Naive thymus-derived CD4-positive, alpha-beta T cell (primary cell): ENCODE measurements around the gene DHX9. TPM values are rescaled to one million over a fixed set of nuclear protein-coding genes. Genes with fewer than 3 reads are reported as not detected.

Source experiments
- ATAC-seq: fragments of 150-1000 bp; cut with Tn5 transposase; 2 replicates; pipeline ENCODE4 v1.10.0; 2021; ENCODE audit warnings: mild to moderate bottlenecking, moderate library complexity
- CTCF ChIA-PET: fragments of 350-600 bp; sonication (Branson Sonifier 250); formaldehyde crosslinking; loops from one replicate; lab custom pipeline; 2021; ENCODE audit warnings: antibody characterized with exemption; lab: Charles Lee
- POLR2A ChIA-PET: fragments of 350-600 bp; sonication (Branson Sonifier 250); formaldehyde crosslinking; loops from one replicate; lab custom pipeline; 2021; ENCODE audit warnings: antibody characterized with exemption, inconsistent platforms; lab: Charles Lee
- DNase-seq, 9 donors: peaks; one replicate each; pipeline versions ENCODE4 v3.0.0 to v3.0.0-alpha.2; 2020 to 2022; ENCODE audit warnings: mixed read lengths in 1 of 9
- H3K27ac ChIP-seq: one replicate; pipeline ENCODE4 v1.7.0; 2013; ENCODE audit warnings: mild to moderate bottlenecking, low read depth, low read length, moderate library complexity
- H3K27me3 ChIP-seq, 2 donors: one replicate each; pipeline ENCODE4 v1.7.0; 2013; ENCODE audit warnings: low read length in 2 of 2, mild to moderate bottlenecking in 2 of 2, moderate library complexity in 2 of 2; ENCODE audit not compliant: control insufficient read depth in 2 of 2, insufficient read depth in 2 of 2
- H3K36me3 ChIP-seq, 3 experiments: 1 replicate in 2 of 3; 2 replicates in 1 of 3; pipeline ENCODE4 v1.7.0; 2013; ENCODE audit warnings: low read length in 3 of 3, mild to moderate bottlenecking in 3 of 3, moderate library complexity in 1 of 3; ENCODE audit not compliant: insufficient read depth in 3 of 3, control insufficient read depth in 2 of 3
- H3K4me1 ChIP-seq, 2 donors: one replicate each; pipeline ENCODE4 v1.7.0; 2013; ENCODE audit warnings: low read length in 2 of 2, mild to moderate bottlenecking in 2 of 2, moderate library complexity in 1 of 2; ENCODE audit not compliant: control insufficient read depth in 2 of 2, insufficient read depth in 2 of 2
- H3K4me3 ChIP-seq: 2 replicates; pipeline ENCODE4 v1.7.0; 2013; ENCODE audit warnings: mild to moderate bottlenecking, low read length
- H3K9me3 ChIP-seq, 3 experiments: 1 replicate in 2 of 3; 2 replicates in 1 of 3; pipeline ENCODE4 v1.7.0; 2013; ENCODE audit warnings: low read length in 3 of 3; ENCODE audit not compliant: control insufficient read depth in 2 of 3
- H3K27ac Mint-ChIP-seq, 9 donors: one replicate each; pipeline ENCODE4 v1.8.0; 2020 to 2022; ENCODE audit warnings: mixed read lengths in 9 of 9, mild to moderate bottlenecking in 8 of 9, moderate library complexity in 5 of 9, inconsistent platforms in 2 of 9
- H3K27me3 Mint-ChIP-seq, 5 donors: one replicate each; pipeline ENCODE4 v1.8.0; 2021 to 2022; ENCODE audit warnings: mixed read lengths in 5 of 5, mild to moderate bottlenecking in 1 of 5
- H3K36me3 Mint-ChIP-seq, 5 donors: one replicate each; pipeline ENCODE4 v1.8.0; 2020 to 2022; ENCODE audit warnings: mixed read lengths in 5 of 5, mild to moderate bottlenecking in 3 of 5, inconsistent platforms in 1 of 5
- H3K4me1 Mint-ChIP-seq, 7 donors: one replicate each; pipeline ENCODE4 v1.8.0; 2020 to 2022; ENCODE audit warnings: mixed read lengths in 7 of 7, mild to moderate bottlenecking in 3 of 7, inconsistent platforms in 1 of 7
- H3K4me3 Mint-ChIP-seq, 10 donors: one replicate each; pipeline ENCODE4 v1.8.0; 2020 to 2022; ENCODE audit warnings: mild to moderate bottlenecking in 10 of 10, mixed read lengths in 10 of 10, moderate library complexity in 6 of 10, inconsistent platforms in 2 of 10
- H3K9me3 Mint-ChIP-seq, 11 donors: one replicate each; pipeline ENCODE4 v1.8.0; 2020 to 2022; ENCODE audit warnings: mixed read lengths in 11 of 11, mild to moderate bottlenecking in 4 of 11, inconsistent platforms in 1 of 11, moderate library complexity in 1 of 11
- intact Hi-C, 2 donors: fragments of 100-400 bp; cut with micrococcal nuclease; formaldehyde crosslinking; loops; one replicate each; pipeline ENCODE4 v1.15.1; 2023
- polyA plus RNA-seq, 2 donors: library from polyadenylated mRNA; unstranded; fragments of 300-500 nt; fragmentation: Illumina TruSeq; gene quantifications; one replicate each; pipeline ENCODE4 v1.2.3, GENCODE V29; 2021
- total RNA-seq, 6 experiments: library from RNA in 5 of 6; stranded (reverse) in 5 of 6; gene quantifications; 1 replicate in 5 of 6; 2 replicates in 1 of 6; pipeline ENCODE4 v1.2.3 and lab custom pipeline; 2021 to 2026

DHX9 gene
- total and polyA plus RNA-seq, 7 experiments from 2014 or later, result 96.9 to 299 (median 213) TPM

DNA sequence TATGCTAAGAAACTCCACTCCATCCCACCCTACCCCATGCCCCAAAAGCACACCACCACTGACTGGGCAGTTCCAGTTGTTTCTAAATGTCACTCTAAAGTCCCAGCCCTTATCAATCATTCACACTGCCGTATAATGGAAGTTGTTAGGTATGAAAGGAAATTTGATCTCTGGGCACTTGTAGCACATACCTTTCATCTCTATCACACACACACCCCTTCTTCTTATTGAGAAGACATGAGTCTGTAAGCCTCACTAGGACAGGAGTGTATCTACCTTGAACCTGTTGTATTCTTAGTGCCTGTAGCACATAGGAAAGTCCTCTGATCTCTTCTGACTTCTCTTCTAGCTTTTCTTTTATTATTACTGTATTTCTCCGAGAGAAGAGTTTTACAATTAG lies 22.3 kb upstream of the DHX9 start:
- intact Hi-C loops, result no loop called here
- CTCF ChIA-PET, result no interaction called here
- Histone ChIP-seq H3K36me3 (peaks cover 0 to 10% (median 0%) of the 10 kb centered on the region in 3 experiments), H3K4me3 (no peak overlapping the region), H3K4me1 (no peaks in the 10 kb centered on the region), H3K27me3 (no peaks in the 10 kb centered on the region), H3K27ac (no peak overlapping the region), H3K9me3 (no peaks in the 10 kb centered on the region)
- POLR2A ChIA-PET, result no interaction called here
- Mint-ChIP-seq H3K36me3 (peaks cover 1 to 58% (median 40%) of the 10 kb centered on the region in 5 donors), H3K27ac (no peak overlapping the region), H3K9me3 (no peaks in the 10 kb centered on the region), H3K27me3 (no peaks in the 10 kb centered on the region), H3K4me3 (no peak overlapping the region), H3K4me1 (no peaks in the 10 kb centered on the region)
- ATAC-seq, result no peak
- DNase-seq, result no peak

DNA sequence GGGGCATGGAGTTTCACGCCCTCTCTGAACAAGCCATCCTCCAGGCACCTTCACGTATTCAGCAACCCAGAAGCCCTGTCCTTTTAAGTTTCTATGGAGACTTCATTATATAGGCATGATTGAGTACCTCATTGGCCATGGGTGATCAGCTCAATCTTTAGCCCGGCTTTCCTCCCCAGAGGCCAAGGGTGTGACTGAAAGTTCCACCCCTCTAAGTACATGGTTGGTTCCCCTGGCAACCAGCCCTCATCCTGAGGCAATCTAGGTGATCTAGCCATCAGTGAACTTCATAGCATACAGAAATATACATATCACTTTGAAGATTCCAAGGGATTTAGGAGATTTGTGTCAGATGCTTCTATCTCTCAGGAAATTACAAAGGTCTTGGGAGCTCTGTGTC lies 21.3 kb upstream of the DHX9 start:
- no peaks in the 10 kb centered on the region for H3K9me3 ChIP-seq
- Mint-ChIP-seq H3K27ac (no peak overlapping the region), H3K27me3 (no peaks in the 10 kb centered on the region), H3K9me3 (no peaks in the 10 kb centered on the region), H3K36me3 (peaks cover 1 to 58% (median 44%) of the 10 kb centered on the region in 5 donors), H3K4me1 (no peaks in the 10 kb centered on the region), H3K4me3 (no peak overlapping the region)
- intact Hi-C loops, result no loop called here
- no peaks in the 10 kb centered on the region for H3K27me3 ChIP-seq
- no peaks in the 10 kb centered on the region for H3K4me1 ChIP-seq
- ChIA-PET POLR2A (no interaction called here), CTCF (no interaction called here)
- ATAC-seq (no peak), DNase-seq (no peak)
- no peak overlapping the region for H3K27ac ChIP-seq
- peaks cover 0 to 10% (median 0%) of the 10 kb centered on the region in 3 experiments for H3K36me3 ChIP-seq
- H3K4me3 ChIP-seq, result no peak overlapping the region

DNA sequence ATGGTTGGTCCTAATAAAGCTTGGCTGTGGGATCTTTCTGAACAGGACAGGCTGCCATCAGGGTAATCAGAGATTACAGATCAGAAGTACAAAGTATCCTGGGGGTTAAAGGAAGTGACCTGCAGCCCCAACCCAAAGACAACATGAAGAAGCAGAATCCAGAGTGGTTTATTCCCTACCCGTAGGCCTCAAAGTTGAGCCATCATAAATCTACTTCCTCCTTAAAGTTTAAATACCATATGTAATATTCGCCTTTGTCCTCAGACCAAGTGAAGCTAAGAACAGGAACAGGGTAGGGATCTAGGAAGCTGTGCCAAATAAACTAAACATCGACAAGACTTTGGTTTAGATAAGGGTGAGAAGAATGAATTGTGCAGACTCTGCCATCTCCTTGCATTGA lies 15.9 kb upstream of the DHX9 start:
- H3K9me3 Mint-ChIP-seq, result no peaks in the 10 kb centered on the region
- CTCF ChIA-PET, result no interaction called here
- no peaks in the 10 kb centered on the region for H3K4me1 ChIP-seq
- H3K4me3 ChIP-seq, result no peak overlapping the region
- H3K4me1 Mint-ChIP-seq, result no peaks in the 10 kb centered on the region
- peak overlapping the region in 1 of 9 donors; percentile 29 for H3K27ac Mint-ChIP-seq
- POLR2A ChIA-PET, result interaction anchor here (1.0 kb wide), 1 partner anchor 20 kb away, joined by 3 read pairs; no protein-coding TSS in a partner anchor
- peaks cover 0 to 2% (median 0%) of the 10 kb centered on the region in 5 donors for H3K27me3 Mint-ChIP-seq
- intact Hi-C loops, result no loop called here
- H3K4me3 Mint-ChIP-seq, result no peak overlapping the region
- no peak for DNase-seq
- ATAC-seq, result no peak
- no peaks in the 10 kb centered on the region for H3K36me3 ChIP-seq
- H3K9me3 ChIP-seq, result no peaks in the 10 kb centered on the region
- no peaks in the 10 kb centered on the region for H3K27me3 ChIP-seq
- no peak overlapping the region for H3K27ac ChIP-seq
- peaks cover 1 to 33% (median 32%) of the 10 kb centered on the region in 5 donors for H3K36me3 Mint-ChIP-seq

DNA sequence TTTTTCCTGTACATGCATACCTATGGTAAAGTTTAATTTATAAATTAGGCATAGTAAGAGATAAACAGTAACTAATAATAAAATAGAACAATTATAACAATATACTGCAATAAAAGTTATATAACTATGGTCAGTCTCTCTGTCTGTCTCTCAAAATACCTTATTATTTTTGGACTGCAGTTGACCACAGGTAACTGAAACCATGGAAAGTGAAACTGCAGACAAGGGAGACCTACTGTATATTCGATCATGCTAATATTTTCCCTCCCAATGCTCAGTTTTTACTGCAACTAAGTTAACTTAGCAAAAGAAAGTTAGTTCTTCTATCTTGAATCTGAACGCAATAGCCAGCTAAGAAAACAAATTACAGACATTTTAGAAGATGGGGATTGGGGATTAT lies 12.3 kb upstream of the DHX9 start:
- ATAC-seq, result no peak

DNA sequence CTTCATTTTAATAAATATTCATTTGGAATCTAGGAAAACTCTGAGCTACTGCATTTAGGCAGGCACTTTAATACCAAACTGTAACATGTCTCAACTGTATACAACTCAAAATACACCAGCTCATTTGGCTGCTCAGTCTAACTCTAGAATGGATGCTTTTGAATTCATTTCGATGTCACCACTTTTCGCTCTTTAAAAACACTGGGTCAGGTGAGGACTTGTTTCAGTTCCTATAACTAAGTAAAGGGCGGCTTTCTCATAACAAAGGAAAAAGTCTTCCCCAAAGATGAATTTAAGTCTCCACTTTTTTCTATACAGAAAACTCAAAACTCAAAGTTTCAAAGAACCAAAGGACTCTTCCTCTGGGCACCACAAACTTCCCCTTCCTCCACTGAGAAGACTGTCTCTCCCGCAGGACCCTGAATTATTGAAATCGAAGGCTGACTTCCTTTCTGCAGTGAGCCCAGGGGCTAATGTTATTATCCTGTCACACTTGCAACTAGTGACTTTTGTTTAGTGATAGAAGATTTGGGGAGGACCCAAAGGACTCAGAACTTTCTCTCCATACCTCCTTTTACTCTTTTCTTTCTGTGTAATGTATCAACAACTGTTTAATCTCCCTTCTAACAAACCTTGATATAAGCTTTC lies 9.7 kb upstream of the DHX9 start:
- ATAC-seq (no peak), DNase-seq (no peak)
- ChIA-PET CTCF (no interaction called here), POLR2A (interaction anchor here (1.2 kb wide), 1 partner anchor 10 kb away, joined by 3 read pairs; the partner anchor contains the start of gene DHX9)
- Histone ChIP-seq H3K4me1 (no peaks in the 10 kb centered on the region), H3K27ac (no peak overlapping the region), H3K4me3 (no peak overlapping the region), H3K27me3 (no peaks in the 10 kb centered on the region), H3K9me3 (no peaks in the 10 kb centered on the region), H3K36me3 (no peaks in the 10 kb centered on the region)
- Mint-ChIP-seq H3K4me1 (peaks cover 0 to 6% (median 0%) of the 10 kb centered on the region in 7 donors), H3K27ac (no peak overlapping the region), H3K36me3 (peaks cover 0 to 16% (median 4%) of the 10 kb centered on the region in 5 donors), H3K4me3 (no peak overlapping the region), H3K27me3 (peaks cover 0 to 16% (median 0%) of the 10 kb centered on the region in 5 donors), H3K9me3 (no peaks in the 10 kb centered on the region)
- intact Hi-C loops, result no loop called here

More for the DNA sequence above, 12.3 kb upstream of the DHX9 start:
- DNase-seq, result no peak
- no peaks in the 10 kb centered on the region for H3K9me3 ChIP-seq
- H3K4me1 ChIP-seq, result no peaks in the 10 kb centered on the region
- no peak overlapping the region for H3K27ac Mint-ChIP-seq
- ChIA-PET POLR2A (no interaction called here), CTCF (no interaction called here)
- H3K36me3 Mint-ChIP-seq, result peaks cover 0 to 26% (median 20%) of the 10 kb centered on the region in 5 donors
- peaks cover 0 to 6% (median 0%) of the 10 kb centered on the region in 5 donors for H3K27me3 Mint-ChIP-seq
- H3K36me3 ChIP-seq, result no peaks in the 10 kb centered on the region
- no peak overlapping the region for H3K27ac ChIP-seq
- H3K4me1 Mint-ChIP-seq, result peaks cover 0 to 6% (median 0%) of the 10 kb centered on the region in 7 donors
- no peaks in the 10 kb centered on the region for H3K27me3 ChIP-seq
- intact Hi-C loops, result no loop called here
- no peak overlapping the region for H3K4me3 Mint-ChIP-seq
- no peak overlapping the region for H3K4me3 ChIP-seq
- H3K9me3 Mint-ChIP-seq, result no peaks in the 10 kb centered on the region

DNA sequence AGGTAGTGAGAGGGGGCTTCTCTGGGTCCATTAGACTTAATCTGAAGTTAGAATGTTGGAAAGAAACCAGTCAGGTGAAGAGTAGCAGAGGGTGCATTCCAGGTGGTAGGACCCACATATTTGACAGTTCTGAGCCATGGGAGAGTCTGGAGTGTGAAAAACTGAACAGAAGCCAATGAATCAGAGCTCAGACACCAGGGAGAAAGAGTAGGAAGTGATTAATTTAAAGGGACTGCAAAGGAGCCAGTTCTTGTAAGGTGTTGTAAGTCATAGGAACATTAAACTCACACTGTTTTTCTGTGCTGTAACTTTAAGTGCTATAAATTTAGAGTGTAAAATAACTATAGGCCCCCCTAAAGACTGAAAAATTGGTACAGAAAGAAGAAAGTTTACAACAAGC lies 5.9 kb upstream of the DHX9 start:
- Histone ChIP-seq H3K27ac (no peak overlapping the region), H3K4me3 (no peak overlapping the region), H3K36me3 (no peaks in the 10 kb centered on the region), H3K27me3 (no peaks in the 10 kb centered on the region), H3K9me3 (no peaks in the 10 kb centered on the region), H3K4me1 (no peaks in the 10 kb centered on the region)
- H3K4me1 Mint-ChIP-seq, result peaks cover 0 to 6% (median 0%) of the 10 kb centered on the region in 7 donors
- ChIA-PET POLR2A (no interaction called here), CTCF (no interaction called here)
- peaks cover 0 to 18% (median 0%) of the 10 kb centered on the region in 5 donors for H3K27me3 Mint-ChIP-seq
- no peaks in the 10 kb centered on the region for H3K9me3 Mint-ChIP-seq
- no peak for DNase-seq
- ATAC-seq, result no peak
- H3K27ac Mint-ChIP-seq, result no peak overlapping the region
- no peak overlapping the region for H3K4me3 Mint-ChIP-seq
- intact Hi-C loops, result no loop called here
- H3K36me3 Mint-ChIP-seq, result peaks cover 0 to 10% (median 4%) of the 10 kb centered on the region in 5 donors

DNA sequence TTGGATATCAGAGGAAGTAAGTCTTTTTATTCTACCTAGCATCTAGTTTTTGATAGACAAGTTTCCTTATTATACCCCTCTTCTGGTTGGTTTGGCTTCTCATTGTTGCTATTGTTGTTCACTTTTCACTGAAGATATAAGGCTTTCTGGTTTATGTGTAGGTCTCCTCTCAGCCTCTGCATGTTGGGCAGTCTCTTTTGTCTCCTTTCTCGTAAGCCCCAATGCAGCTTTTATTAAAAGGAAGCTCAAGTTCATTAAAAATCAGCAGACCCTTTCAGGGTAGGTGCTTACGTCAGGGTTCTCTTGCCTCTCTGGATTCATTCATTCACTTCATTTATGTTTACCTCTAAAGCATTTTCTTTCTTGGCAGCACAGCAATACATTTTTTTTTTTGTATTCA lies 4.8 kb upstream of the DHX9 start:
- ChIA-PET POLR2A (interaction anchor here (0.6 kb wide), 1 partner anchor 23 kb away, joined by 3 read pairs; no protein-coding TSS in a partner anchor), CTCF (no interaction called here)
- H3K9me3 Mint-ChIP-seq, result peaks cover 0 to 5% (median 0%) of the 10 kb centered on the region in 11 donors
- H3K4me3 Mint-ChIP-seq, result no peak overlapping the region
- H3K9me3 ChIP-seq, result no peaks in the 10 kb centered on the region
- peaks cover 0 to 4% of the 10 kb centered on the region in 2 donors for H3K4me1 ChIP-seq
- DNase-seq (no peak), ATAC-seq (no peak)
- H3K36me3 ChIP-seq, result no peaks in the 10 kb centered on the region
- peaks cover 2 to 13% (median 8%) of the 10 kb centered on the region in 7 donors for H3K4me1 Mint-ChIP-seq
- H3K27ac Mint-ChIP-seq, result no peak overlapping the region
- no peak overlapping the region for H3K4me3 ChIP-seq
- H3K27me3 Mint-ChIP-seq, result peaks cover 0 to 19% (median 0%) of the 10 kb centered on the region in 5 donors
- intact Hi-C loops, result no loop called here
- H3K36me3 Mint-ChIP-seq, result peaks cover 0 to 5% (median 4%) of the 10 kb centered on the region in 5 donors
- H3K27ac ChIP-seq, result no peak overlapping the region
- no peaks in the 10 kb centered on the region for H3K27me3 ChIP-seq
